CD4-positive, alpha-beta memory T cell (primary cell): ENCODE data around the gene RABGAP1L. TPM values are rescaled to one million over a fixed set of nuclear protein-coding genes. Genes with fewer than 3 reads are reported as not detected.
"Not testable (repeated sequence)": the region's sequence is repeated elsewhere in the genome, so short reads cannot be mapped to it uniquely, and the experiment has no call there.

ENCODE experiments used
- CTCF ChIA-PET: fragments of 350-600 bp; sonication (Branson Sonifier 250); formaldehyde crosslinking; loops from one replicate; lab custom pipeline; 2021; ENCODE audit warnings: inconsistent platforms; ENCODE audit not compliant: partially characterized antibody; lab: Charles Lee
- POLR2A ChIA-PET: fragments of 350-600 bp; sonication (Branson Sonifier 250); formaldehyde crosslinking; loops from one replicate; lab custom pipeline; 2021; ENCODE audit not compliant: partially characterized antibody; lab: Charles Lee
- DNase-seq, 5 donors: peaks; one replicate each; pipeline versions ENCODE4 v3.0.0 to v3.0.0-alpha.2; 2020 to 2022; ENCODE audit warnings: mixed read lengths in 1 of 5
- H3K27ac ChIP-seq: one replicate; pipeline ENCODE4 v1.7.0; 2013; ENCODE audit warnings: low read depth, low read length
- H3K27me3 ChIP-seq: 2 replicates; pipeline ENCODE4 v1.7.0; 2013; ENCODE audit warnings: mild to moderate bottlenecking, low read length, moderate library complexity; ENCODE audit not compliant: insufficient read depth
- H3K36me3 ChIP-seq: 2 replicates; pipeline ENCODE4 v1.7.0; 2013; ENCODE audit warnings: mild to moderate bottlenecking, low read length, moderate library complexity; ENCODE audit not compliant: insufficient read depth
- H3K4me1 ChIP-seq: 2 replicates; pipeline ENCODE4 v1.7.0; 2013; ENCODE audit warnings: mild to moderate bottlenecking, low read length, moderate library complexity; ENCODE audit not compliant: insufficient read depth
- H3K4me3 ChIP-seq, 2 donors: one replicate each; pipeline ENCODE4 v1.7.0; 2013; ENCODE audit warnings: low read length in 2 of 2, mild to moderate bottlenecking in 1 of 2
- H3K9me3 ChIP-seq, 2 donors: one replicate each; pipeline ENCODE4 v1.7.0; 2013; ENCODE audit warnings: low read length in 2 of 2, control low read depth in 1 of 2; ENCODE audit not compliant: control insufficient read depth in 1 of 2
- H3K27ac Mint-ChIP-seq, 7 donors: one replicate each; pipeline ENCODE4 v1.8.0; 2020 to 2021; ENCODE audit warnings: mixed read lengths in 7 of 7, mild to moderate bottlenecking in 6 of 7, inconsistent platforms in 3 of 7, moderate library complexity in 3 of 7
- H3K27me3 Mint-ChIP-seq, 2 donors: one replicate each; pipeline ENCODE4 v1.8.0; 2020 to 2021; ENCODE audit warnings: mixed read lengths in 2 of 2
- H3K36me3 Mint-ChIP-seq, 2 donors: one replicate each; pipeline ENCODE4 v1.8.0; 2020 to 2021; ENCODE audit warnings: mixed read lengths in 2 of 2, inconsistent platforms in 1 of 2, mild to moderate bottlenecking in 1 of 2
- H3K4me1 Mint-ChIP-seq, 4 donors: one replicate each; pipeline ENCODE4 v1.8.0; 2020 to 2021; ENCODE audit warnings: mixed read lengths in 4 of 4, mild to moderate bottlenecking in 1 of 4
- H3K4me3 Mint-ChIP-seq, 8 donors: one replicate each; pipeline ENCODE4 v1.8.0; 2020 to 2021; ENCODE audit warnings: mixed read lengths in 8 of 8, mild to moderate bottlenecking in 7 of 8, moderate library complexity in 6 of 8, inconsistent platforms in 3 of 8
- H3K9me3 Mint-ChIP-seq, 8 donors: one replicate each; pipeline ENCODE4 v1.8.0; 2020 to 2021; ENCODE audit warnings: mixed read lengths in 8 of 8, mild to moderate bottlenecking in 5 of 8, inconsistent platforms in 3 of 8, moderate library complexity in 1 of 8
- intact Hi-C: fragments of 100-400 bp; cut with micrococcal nuclease; formaldehyde crosslinking; loops from one replicate; pipeline ENCODE4 v1.15.1; 2023
- polyA plus RNA-seq, 2 donors: library from polyadenylated mRNA; unstranded; fragments of 300-500 nt; fragmentation: Illumina TruSeq; gene quantifications; one replicate each; pipeline ENCODE4 v1.2.3, GENCODE V29; 2021
- total RNA-seq, 2 experiments: library from RNA; stranded (reverse); gene quantifications; one replicate each; pipeline ENCODE4 v1.2.3, GENCODE V29; 2021

RABGAP1L gene
- total and polyA plus RNA-seq, 4 experiments from 2014 or later, result 75.7 to 114 (median 96.8) TPM

- Mint-ChIP-seq H3K27me3 (peaks cover 0 to 2% of the 10 kb centered on the region in 2 donors), H3K4me3 (no peak overlapping the region), H3K27ac (no peak overlapping the region), H3K9me3 (no peaks in the 10 kb centered on the region), H3K4me1 (no peaks in the 10 kb centered on the region), H3K36me3 (no peaks in the 10 kb centered on the region)
- no peaks in the 10 kb centered on the region for H3K36me3 ChIP-seq
- POLR2A ChIA-PET, result no interaction called here
- intact Hi-C loops, result no loop called here
- no peaks in the 10 kb centered on the region for H3K9me3 ChIP-seq
- CTCF ChIA-PET, result interaction anchor here (1.5 kb wide), 1 partner anchor 89 kb away, joined by 5 read pairs; no protein-coding TSS in a partner anchor
- no peaks in the 10 kb centered on the region for H3K4me1 ChIP-seq
- no peak overlapping the region for H3K27ac ChIP-seq
- DNase-seq, result no peak
- H3K27me3 ChIP-seq, result no peaks in the 10 kb centered on the region
- no peak overlapping the region for H3K4me3 ChIP-seq
These were observed 876.5 kb downstream of the RABGAP1L start for GRCh38 chr1:175035865-175036264.

DNA sequence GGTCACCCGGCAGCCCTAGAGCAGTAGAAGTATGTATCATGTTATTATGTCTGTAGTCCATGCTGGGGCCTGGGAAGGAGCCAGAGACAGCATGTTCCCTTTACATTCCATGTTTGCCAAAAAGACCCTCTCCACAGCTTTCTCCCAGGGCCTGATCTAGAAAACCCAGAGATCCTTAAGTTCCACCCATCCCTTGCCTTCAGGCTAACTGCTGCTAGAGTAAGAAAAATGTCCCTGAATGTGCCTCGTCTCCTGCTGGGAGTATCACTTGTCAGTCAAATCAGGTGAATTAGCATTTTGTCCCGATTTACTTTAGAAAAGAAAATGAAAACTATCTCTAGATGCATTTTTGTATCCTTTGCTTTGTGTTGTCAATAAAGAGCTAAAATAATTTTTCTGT is 877.2 kb downstream of the RABGAP1L start:
- H3K27me3 ChIP-seq, result no peaks in the 10 kb centered on the region
- no peaks in the 10 kb centered on the region for H3K36me3 ChIP-seq
- Mint-ChIP-seq H3K27ac (no peak overlapping the region), H3K9me3 (no peaks in the 10 kb centered on the region), H3K36me3 (no peaks in the 10 kb centered on the region), H3K4me3 (no peak overlapping the region), H3K27me3 (peaks cover 0 to 2% of the 10 kb centered on the region in 2 donors), H3K4me1 (no peaks in the 10 kb centered on the region)
- ChIA-PET CTCF (interaction anchor here (1.5 kb wide), 1 partner anchor 88 kb away, joined by 5 read pairs; no protein-coding TSS in a partner anchor), POLR2A (no interaction called here)
- intact Hi-C loops, result no loop called here
- no peak for DNase-seq
- H3K9me3 ChIP-seq, result no peaks in the 10 kb centered on the region
- no peaks in the 10 kb centered on the region for H3K4me1 ChIP-seq
- H3K27ac ChIP-seq, result no peak overlapping the region
- H3K4me3 ChIP-seq, result no peak overlapping the region

GRCh38 chr1:175037416-175037815 is 878.1 kb downstream of the RABGAP1L start:
- peaks cover 0 to 2% of the 10 kb centered on the region in 2 donors for H3K27me3 Mint-ChIP-seq
- H3K9me3 Mint-ChIP-seq, result no peaks in the 10 kb centered on the region
- no peaks in the 10 kb centered on the region for H3K36me3 Mint-ChIP-seq
- no peak overlapping the region for H3K27ac ChIP-seq
- intact Hi-C loops, result no loop called here
- no peak overlapping the region for H3K4me3 ChIP-seq
- H3K4me1 Mint-ChIP-seq, result no peaks in the 10 kb centered on the region
- H3K9me3 ChIP-seq, result no peaks in the 10 kb centered on the region
- no peak for DNase-seq
- CTCF ChIA-PET, result interaction anchor here (2.4 kb wide), 1 partner anchor 8 kb away, joined by 8 read pairs; no protein-coding TSS in a partner anchor
- H3K27me3 ChIP-seq, result no peaks in the 10 kb centered on the region
- no peak overlapping the region for H3K27ac Mint-ChIP-seq
- H3K36me3 ChIP-seq, result no peaks in the 10 kb centered on the region
- H3K4me3 Mint-ChIP-seq, result no peak overlapping the region
- POLR2A ChIA-PET, result no interaction called here
- H3K4me1 ChIP-seq, result no peaks in the 10 kb centered on the region

DNA sequence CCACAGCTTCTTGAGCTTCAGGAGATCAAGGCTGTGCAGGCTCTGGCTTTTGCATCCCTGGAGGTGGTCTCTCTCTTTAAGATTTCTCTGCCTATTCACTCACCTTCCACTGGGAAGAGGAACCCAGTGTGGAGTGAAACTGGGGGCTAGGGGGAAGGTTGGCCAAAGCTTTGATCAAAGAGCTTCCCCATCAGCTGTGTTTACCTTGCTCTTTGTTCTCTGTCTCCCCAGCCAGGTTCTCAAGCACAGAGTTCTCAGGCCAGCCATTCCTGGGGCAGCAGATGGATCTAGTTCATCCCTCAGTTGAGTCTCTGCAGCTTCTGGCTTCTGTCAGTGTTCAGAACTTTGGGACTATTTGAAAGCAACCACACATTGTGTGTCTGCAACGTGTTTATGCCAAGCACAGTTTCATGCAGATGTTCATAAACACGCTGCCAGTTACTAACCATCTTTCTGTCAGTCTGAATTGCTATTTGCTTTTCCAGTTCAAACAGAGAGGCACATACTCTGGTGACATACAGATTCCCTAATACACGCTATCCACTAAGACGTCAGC is 881.1 kb downstream of the RABGAP1L start:
- peaks cover 0 to 2% (median 0%) of the 10 kb centered on the region in 4 donors for H3K4me1 Mint-ChIP-seq
- no peak overlapping the region for H3K4me3 Mint-ChIP-seq
- intact Hi-C loops, result no loop called here
- H3K27me3 Mint-ChIP-seq, result peaks cover 4 to 9% of the 10 kb centered on the region in 2 donors
- ChIA-PET CTCF (interaction anchor here (1.3 to 1.9 kb wide), 3 partner anchors 9 to 114 kb away, joined by 3 to 12 read pairs (median 4); no protein-coding TSS in a partner anchor), POLR2A (interaction anchor here (0.6 to 0.9 kb wide), 2 partner anchors 16 to 17 kb away, joined by 3 read pairs; no protein-coding TSS in a partner anchor)
- no peaks in the 10 kb centered on the region for H3K27me3 ChIP-seq
- no peaks in the 10 kb centered on the region for H3K4me1 ChIP-seq
- no peak overlapping the region for H3K4me3 ChIP-seq
- no peak overlapping the region for H3K27ac Mint-ChIP-seq
- H3K36me3 ChIP-seq, result no peaks in the 10 kb centered on the region
- no peaks in the 10 kb centered on the region for H3K9me3 Mint-ChIP-seq
- H3K9me3 ChIP-seq, result no peaks in the 10 kb centered on the region
- DNase-seq, result no peak
- no peak overlapping the region for H3K27ac ChIP-seq
- H3K36me3 Mint-ChIP-seq, result no peaks in the 10 kb centered on the region

GRCh38 chr1:175042650-175043049 is 883.3 kb downstream of the RABGAP1L start:
- H3K4me1 ChIP-seq, result no peaks in the 10 kb centered on the region
- no peaks in the 10 kb centered on the region for H3K9me3 ChIP-seq
- intact Hi-C loops, result no loop called here
- H3K27ac ChIP-seq, result no peak overlapping the region
- Mint-ChIP-seq H3K36me3 (no peaks in the 10 kb centered on the region), H3K4me3 (no peak overlapping the region), H3K9me3 (no peaks in the 10 kb centered on the region), H3K4me1 (peaks cover 0 to 2% (median 0%) of the 10 kb centered on the region in 4 donors), H3K27me3 (peaks cover 8 to 20% of the 10 kb centered on the region in 2 donors), H3K27ac (no peak overlapping the region)
- no peak for DNase-seq
- CTCF ChIA-PET, result interaction anchor here (1.3 kb wide), 1 partner anchor 103 kb away, joined by 3 read pairs; no protein-coding TSS in a partner anchor
- no peaks in the 10 kb centered on the region for H3K27me3 ChIP-seq
- H3K4me3 ChIP-seq, result no peak overlapping the region
- POLR2A ChIA-PET, result no interaction called here
- no peaks in the 10 kb centered on the region for H3K36me3 ChIP-seq

DNA sequence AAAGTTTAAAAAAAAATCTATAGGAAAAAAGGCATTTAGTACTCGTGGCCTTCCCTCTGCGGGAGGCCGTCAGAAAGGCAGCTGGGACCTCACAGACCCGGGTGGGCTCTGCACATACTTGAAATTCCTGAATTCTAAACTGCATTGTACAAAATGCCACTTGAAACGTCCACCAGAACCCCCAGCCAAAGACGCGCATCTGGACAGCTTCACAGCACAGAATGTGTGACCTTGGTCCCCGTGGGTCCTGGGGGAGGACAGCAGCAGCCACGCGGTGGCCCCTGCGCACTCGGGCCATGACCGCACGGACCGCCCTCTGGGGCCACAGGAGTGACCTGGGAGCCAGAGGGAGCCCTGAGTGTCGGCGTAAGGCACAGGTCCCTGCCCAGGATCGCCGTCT is 884.5 kb downstream of the RABGAP1L start:
- Mint-ChIP-seq H3K27me3 (peaks cover 15 to 27% of the 10 kb centered on the region in 2 donors), H3K4me1 (peaks cover 0 to 2% (median 0%) of the 10 kb centered on the region in 4 donors), H3K9me3 (no peaks in the 10 kb centered on the region), H3K27ac (no peak overlapping the region), H3K36me3 (no peaks in the 10 kb centered on the region), H3K4me3 (no peak overlapping the region)
- no peak for DNase-seq
- Histone ChIP-seq H3K9me3 (no peaks in the 10 kb centered on the region), H3K27ac (no peak overlapping the region), H3K27me3 (no peaks in the 10 kb centered on the region), H3K36me3 (no peaks in the 10 kb centered on the region), H3K4me1 (no peaks in the 10 kb centered on the region), H3K4me3 (no peak overlapping the region)
- intact Hi-C loops, result no loop called here
- POLR2A ChIA-PET, result no interaction called here
- CTCF ChIA-PET, result no interaction called here

DNA sequence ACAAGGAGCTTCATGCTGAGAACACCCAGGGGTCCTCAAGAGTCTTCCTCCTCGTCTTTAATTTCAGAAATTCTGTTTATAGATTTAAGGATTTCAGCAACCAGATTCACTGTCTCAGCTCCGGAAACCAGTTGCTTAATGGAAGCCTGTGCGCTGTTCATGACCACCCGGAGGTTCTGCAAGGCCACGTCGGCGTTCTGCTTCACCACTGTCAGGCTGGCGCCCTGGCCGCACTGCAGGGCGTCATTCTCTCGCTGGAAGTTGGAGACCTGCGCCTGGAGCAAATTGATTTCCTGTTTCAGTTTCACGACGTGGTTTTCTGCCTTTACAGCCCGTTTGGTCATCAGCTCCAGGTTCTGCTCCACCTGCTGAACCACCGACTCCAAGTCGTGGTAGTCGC is 885.3 kb downstream of the RABGAP1L start:
- H3K4me3 ChIP-seq, H3K27ac ChIP-seq, H3K27ac Mint-ChIP-seq, H3K9me3 Mint-ChIP-seq, CTCF ChIA-PET, H3K36me3 ChIP-seq, H3K4me1 Mint-ChIP-seq, DNase-seq, H3K4me3 Mint-ChIP-seq, H3K36me3 Mint-ChIP-seq, H3K27me3 ChIP-seq, H3K9me3 ChIP-seq, intact Hi-C loops, H3K4me1 ChIP-seq, POLR2A ChIA-PET: not testable (repeated sequence)
- peaks cover 22 to 34% of the 10 kb centered on the region in 2 donors for H3K27me3 Mint-ChIP-seq
